ENCODE measurements around the gene SBNO2. TPM values are rescaled to one million over a fixed set of nuclear protein-coding genes. Genes with fewer than 3 reads are reported as not detected.

SBNO2 gene
- total and polyA plus RNA-seq, 9 of the 15 experiments (the other 6 are each of a cell fraction or from before 2014, with no cell fraction given): 0.01 to 46.2 (median 6.7) TPM

DNA sequence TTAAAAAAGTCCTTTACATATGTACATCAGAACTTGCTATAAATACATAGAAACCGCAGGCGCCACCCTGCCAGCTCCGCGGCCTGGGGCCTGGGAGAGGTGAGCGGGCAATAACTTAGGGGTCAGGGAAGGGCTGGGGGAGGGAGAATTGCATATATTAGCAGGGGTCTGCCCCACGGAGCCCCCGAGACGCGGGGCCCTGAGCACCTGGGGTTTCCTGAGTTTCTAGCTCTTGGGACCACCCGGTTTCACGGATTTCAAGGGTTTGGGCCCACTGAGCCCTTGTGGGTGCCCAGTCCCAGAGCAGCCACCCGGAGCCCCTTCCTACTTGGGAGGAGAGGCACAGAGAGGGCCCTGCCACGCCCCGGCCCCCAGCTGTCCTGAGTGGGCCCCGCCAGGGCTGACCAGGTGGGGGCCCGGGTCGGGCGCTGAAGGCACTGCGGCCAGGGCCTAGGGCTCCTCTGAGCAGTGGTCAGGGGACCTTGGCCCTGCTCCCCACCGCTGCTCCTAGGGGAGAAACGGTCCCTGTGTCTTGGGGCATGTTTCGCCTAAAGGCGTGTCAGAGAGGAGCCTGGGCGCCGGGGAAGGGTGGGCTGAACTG is 66.3 kb downstream of the SBNO2 start:
- WGBS (ENCODE audit: insufficient coverage, low coverage, missing lambda C conversion rate): 95% methylated on average over 13 of the region's 25 CpGs
- Histone ChIP-seq H3K36me3 (ENCODE audit: control insufficient read depth, insufficient read depth, low read length) (peaks cover 65% of the 10 kb centered on the region; the same call in 2 of the 3 replicates), H3K27me3 (ENCODE audit: control insufficient read depth in 2 of 2, insufficient read depth in 2 of 2, low read length in 2 of 2) (no peaks in the 10 kb centered on the region), H2AFZ (ENCODE audit: low read depth, low read length) (no peak overlapping the region), H3K27ac (ENCODE audit: extremely low read depth, low read depth, low read length) (no peak overlapping the region), H3K9me3 (replicated peaks; ENCODE audit: control insufficient read depth, insufficient read depth, low read depth, low read length) (no peaks in the 10 kb centered on the region), H3K4me1 (replicated peaks in 1 of 2; ENCODE audit: control insufficient read depth in 2 of 2, insufficient read depth in 2 of 2, low read length in 2 of 2) (peaks cover 11 to 91% of the 10 kb centered on the region in 2 experiments), H3K4me3 (no peak overlapping the region), H3K9ac (ENCODE audit: insufficient read depth in 1 of 2, low read depth in 2 of 2, low read length in 2 of 2) (no peak overlapping the region), H3K79me2 (ENCODE audit: control insufficient read depth, insufficient read depth, low read length) (peaks cover 26% of the 10 kb centered on the region), H3K4me2 (ENCODE audit: insufficient read depth, low read length) (no peak overlapping the region), H3K9me1 (ENCODE audit: control insufficient read depth, insufficient read depth, low read length) (no peaks in the 10 kb centered on the region), H4K20me1 (replicated peaks; ENCODE audit: control insufficient read depth, insufficient read depth, low read length) (no peaks in the 10 kb centered on the region; the same call in 1 of the 2 replicates)
- no TSS peak for BruUV-seq (replicated peaks)
- intact Hi-C loops (cut with micrococcal nuclease): no loop called here
- FAIRE-seq (no peak), ATAC-seq (no peak), DNase-seq (ENCODE audit: extremely low read depth in 1 of 4, low spot score in 3 of 4) (no peak)
- ChIA-PET CTCF (ENCODE audit: low intra/inter-chr PET ratio) (no interaction called here), POLR2A (interaction anchor here (1.0 kb wide), 1 partner anchor 12 kb away, joined by 3 read pairs; no protein-coding TSS in a partner anchor)
- in situ Hi-C loops (cut with MboI): no loop called here
- TF ChIP-seq SRSF3 (IDR thresholded peaks at IDR 0.05; ENCODE audit: insufficient read depth, low read length): no peak
- no peak for TF ChIP-seq TEAD4 (IDR thresholded peaks at IDR 0.05; ENCODE audit: low read length)
- no peak for TF ChIP-seq TEAD4 (CRISPR knock-in tag; IDR thresholded peaks at IDR 0.05; ENCODE audit: borderline replicate concordance)
- TF ChIP-seq MAFG (tag; conservative IDR thresholded peaks at IDR 0.05): no peak
- no peak for TF ChIP-seq ETV5 (CRISPR knock-in tag; IDR thresholded peaks at IDR 0.05; ENCODE audit: low read depth)
- no peak for TF ChIP-seq FOXJ3 (CRISPR knock-in tag; IDR thresholded peaks at IDR 0.05)
- no peak for TF ChIP-seq RBM17 (IDR thresholded peaks at IDR 0.05; ENCODE audit: borderline replicate concordance, low read depth, low read length)
- TF ChIP-seq POLR2A (conservative IDR thresholded peaks at IDR 0.05): 0 out of 2 replicates have a peak, but pooled peaks have one; percentile 18
- no peak for TF ChIP-seq SMAD2 (IDR thresholded peaks at IDR 0.05; ENCODE audit: low read depth, low read length)
- TF ChIP-seq PRPF4 (IDR thresholded peaks at IDR 0.05; ENCODE audit: insufficient read depth, low read depth, low read length, poor library complexity, severe bottlenecking): no peak
- TF ChIP-seq, protein P1, sequence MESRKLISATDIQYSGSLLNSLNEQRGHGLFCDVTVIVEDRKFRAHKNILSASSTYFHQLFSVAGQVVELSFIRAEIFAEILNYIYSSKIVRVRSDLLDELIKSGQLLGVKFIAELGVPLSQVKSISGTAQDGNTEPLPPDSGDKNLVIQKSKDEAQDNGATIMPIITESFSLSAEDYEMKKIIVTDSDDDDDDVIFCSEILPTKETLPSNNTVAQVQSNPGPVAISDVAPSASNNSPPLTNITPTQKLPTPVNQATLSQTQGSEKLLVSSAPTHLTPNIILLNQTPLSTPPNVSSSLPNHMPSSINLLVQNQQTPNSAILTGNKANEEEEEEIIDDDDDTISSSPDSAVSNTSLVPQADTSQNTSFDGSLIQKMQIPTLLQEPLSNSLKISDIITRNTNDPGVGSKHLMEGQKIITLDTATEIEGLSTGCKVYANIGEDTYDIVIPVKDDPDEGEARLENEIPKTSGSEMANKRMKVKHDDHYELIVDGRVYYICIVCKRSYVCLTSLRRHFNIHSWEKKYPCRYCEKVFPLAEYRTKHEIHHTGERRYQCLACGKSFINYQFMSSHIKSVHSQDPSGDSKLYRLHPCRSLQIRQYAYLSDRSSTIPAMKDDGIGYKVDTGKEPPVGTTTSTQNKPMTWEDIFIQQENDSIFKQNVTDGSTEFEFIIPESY (CRISPR knock-in tag; IDR thresholded peaks at IDR 0.05): peak; percentile 7; the same call in 1 of the 2 replicates
- TF ChIP-seq HMGN3 (IDR thresholded peaks at IDR 0.05; ENCODE audit: borderline replicate concordance, extremely low read depth, insufficient read length, low read depth, low read length): peak; percentile 25
- peak; percentile 78 for TF ChIP-seq RBM22 (IDR thresholded peaks at IDR 0.05; ENCODE audit: low read depth, low read length, poor library complexity, severe bottlenecking)
- TF ChIP-seq SNRNP70 (optimal IDR thresholded peaks at IDR 0.05; ENCODE audit: low read depth, low read length): no peak
- peak; percentile 16 for TF ChIP-seq CCNT2 (IDR thresholded peaks at IDR 0.05; ENCODE audit: borderline replicate concordance, extremely low read depth, insufficient read length, low read depth, low read length)
- TF ChIP-seq, protein P2, sequence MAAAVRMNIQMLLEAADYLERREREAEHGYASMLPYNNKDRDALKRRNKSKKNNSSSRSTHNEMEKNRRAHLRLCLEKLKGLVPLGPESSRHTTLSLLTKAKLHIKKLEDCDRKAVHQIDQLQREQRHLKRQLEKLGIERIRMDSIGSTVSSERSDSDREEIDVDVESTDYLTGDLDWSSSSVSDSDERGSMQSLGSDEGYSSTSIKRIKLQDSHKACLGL (CRISPR knock-in tag; IDR thresholded peaks at IDR 0.05; ENCODE audit: borderline replicate concordance, poor library complexity, severe bottlenecking): no peak
- TF ChIP-seq, protein P3, sequence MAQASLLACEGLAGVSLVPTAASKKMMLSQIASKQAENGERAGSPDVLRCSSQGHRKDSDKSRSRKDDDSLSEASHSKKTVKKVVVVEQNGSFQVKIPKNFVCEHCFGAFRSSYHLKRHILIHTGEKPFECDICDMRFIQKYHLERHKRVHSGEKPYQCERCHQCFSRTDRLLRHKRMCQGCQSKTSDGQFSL (CRISPR knock-in tag; IDR thresholded peaks at IDR 0.05): no peak
- TF ChIP-seq, protein P3 (tag; IDR thresholded peaks at IDR 0.05): no peak
- TF ChIP-seq POLR2AphosphoS5 (IDR thresholded peaks at IDR 0.05; ENCODE audit: control insufficient read depth, insufficient read depth, low read depth, low read length): 0 out of 2 replicates have a peak, but pooled peaks have one; percentile 60
